ENCODE measurements around the gene NREP. TPM values are rescaled to one million over a fixed set of nuclear protein-coding genes. Genes with fewer than 3 reads are reported as not detected.
A peak's percentile ranks its signal among the peaks of the same experiment; 100 is the strongest.

NREP gene
- total RNA-seq, result 613 and 681 TPM in 2 replicates
- polyA plus RNA-seq, result 981 and 1,191 TPM in 2 replicates

- DNase-seq (ENCODE audit: low read depth in 1 of 2, low spot score in 1 of 2), result peak in 1 of 2 donors; percentile 79
Observed at GRCh38 chr5:111756581-111757354, at the start of gene NREP. NREP (minus strand) TSS chr5:111757194; CDS start chr5:111755772, 1,422 bp downstream.

GRCh38 chr5:111806753-111807152, 49.8 kb upstream of the NREP start:
- H3K36me3 ChIP-seq, result no peaks in the 10 kb centered on the region
- TF ChIP-seq CTCF (IDR thresholded peaks at IDR 0.05; ENCODE audit: low read depth, low read length), result no peak
- no peaks in the 10 kb centered on the region for H3K4me1 ChIP-seq (ENCODE audit: low read depth)
- no peak overlapping the region for H3K4me3 ChIP-seq
- no peaks in the 10 kb centered on the region for H3K9me3 ChIP-seq (ENCODE audit: low read depth)
- no peak for DNase-seq (ENCODE audit: low read depth in 1 of 2, low spot score in 1 of 2)
- no peak overlapping the region for H3K27ac ChIP-seq
- no peaks in the 10 kb centered on the region for H3K27me3 ChIP-seq

More at GRCh38 chr5:111756581-111757354, at the start of gene NREP:
- Histone ChIP-seq H3K27ac (peak within 1 kb of the TSS; percentile 97), H3K36me3 (no peaks in the 10 kb centered on the region), H3K4me1 (ENCODE audit: low read depth) (peaks cover 24% of the 10 kb centered on the region), H3K9me3 (ENCODE audit: low read depth) (no peaks in the 10 kb centered on the region), H3K4me3 (peak within 1 kb of the TSS; percentile 85), H3K27me3 (no peaks in the 10 kb centered on the region)
- no peak for TF ChIP-seq CTCF (IDR thresholded peaks at IDR 0.05; ENCODE audit: low read depth, low read length)

DNA sequence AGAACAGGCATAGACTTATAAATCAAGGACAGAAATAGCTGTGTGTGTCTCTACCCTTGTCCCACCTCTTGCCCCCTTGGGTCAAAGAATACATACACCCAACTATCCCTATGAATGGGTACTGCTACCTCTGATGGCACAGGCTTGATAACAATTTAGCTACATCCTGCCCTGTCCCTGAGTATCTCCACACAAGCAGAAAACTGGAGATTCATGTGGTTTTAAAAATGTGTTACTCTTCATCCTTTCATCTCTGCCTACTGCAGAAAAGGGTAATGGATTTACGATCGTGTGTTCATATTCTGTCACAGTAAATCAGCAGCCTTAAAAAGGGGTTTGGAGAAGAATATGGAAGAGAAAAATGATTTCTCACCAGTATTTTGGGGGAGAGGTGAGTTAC, 49.2 kb upstream of the NREP start:
- TF ChIP-seq CTCF (IDR thresholded peaks at IDR 0.05; ENCODE audit: low read depth, low read length), result no peak
- Histone ChIP-seq H3K36me3 (no peaks in the 10 kb centered on the region), H3K4me1 (ENCODE audit: low read depth) (no peaks in the 10 kb centered on the region), H3K27me3 (no peaks in the 10 kb centered on the region), H3K9me3 (ENCODE audit: low read depth) (no peaks in the 10 kb centered on the region), H3K27ac (no peak overlapping the region), H3K4me3 (no peak overlapping the region)
- no peak for DNase-seq (ENCODE audit: low read depth in 1 of 2, low spot score in 1 of 2)

- no peaks in the 10 kb centered on the region for H3K9me3 ChIP-seq (ENCODE audit: low read depth)
- H3K36me3 ChIP-seq, result no peaks in the 10 kb centered on the region
- H3K4me1 ChIP-seq (ENCODE audit: low read depth), result no peaks in the 10 kb centered on the region
- no peaks in the 10 kb centered on the region for H3K27me3 ChIP-seq
- no peak overlapping the region for H3K4me3 ChIP-seq
- H3K27ac ChIP-seq, result no peak overlapping the region
- no peak for DNase-seq (ENCODE audit: low read depth in 1 of 2, low spot score in 1 of 2)
- TF ChIP-seq CTCF (IDR thresholded peaks at IDR 0.05; ENCODE audit: low read depth, low read length), result no peak
Observed at GRCh38 chr5:111805071-111805470, 48.1 kb upstream of the NREP start.

- no peak for TF ChIP-seq CTCF (IDR thresholded peaks at IDR 0.05; ENCODE audit: low read depth, low read length)
- Histone ChIP-seq H3K9me3 (ENCODE audit: low read depth) (no peaks in the 10 kb centered on the region), H3K27me3 (no peaks in the 10 kb centered on the region)
Observed at GRCh38 chr5:111800351-111800750, 43.4 kb upstream of the NREP start.

More at GRCh38 chr5:111800351-111800750, 43.4 kb upstream of the NREP start:
- Histone ChIP-seq H3K4me3 (no peak overlapping the region), H3K27ac (no peak overlapping the region), H3K36me3 (no peaks in the 10 kb centered on the region), H3K4me1 (ENCODE audit: low read depth) (no peaks in the 10 kb centered on the region)
- DNase-seq (ENCODE audit: low read depth in 1 of 2, low spot score in 1 of 2), result no peak

Data from cardiac muscle cell (in vitro differentiated cells and primary cell).